Activated CD4-positive, alpha-beta T cell treated with anti-CD3 and anti-CD28 coated beads, Interleukin-2, amount 10 ng/mL, durations not matched to agents 7 days and 5 days (primary cell): ENCODE data around the gene CEP112. TPM values are rescaled to one million over a fixed set of nuclear protein-coding genes. Genes with fewer than 3 reads are reported as not detected.

Experiments used
- CTCF ChIA-PET: fragments of 350-600 bp; sonication (Branson Sonifier 250); formaldehyde crosslinking; loops from one replicate; lab custom pipeline; 2021; ENCODE audit warnings: antibody characterized with exemption; lab: Charles Lee
- POLR2A ChIA-PET: fragments of 350-600 bp; sonication (Branson Sonifier 250); formaldehyde crosslinking; loops from one replicate; lab custom pipeline; 2021; ENCODE audit warnings: antibody characterized with exemption; lab: Charles Lee
- DNase-seq: peaks from one replicate; pipeline ENCODE4 v3.0.0-alpha.2; 2020
- H3K27ac Mint-ChIP-seq: one replicate; pipeline ENCODE4 v1.8.0; 2021; ENCODE audit warnings: mild to moderate bottlenecking, moderate library complexity, mixed read lengths
- H3K27me3 Mint-ChIP-seq: one replicate; pipeline ENCODE4 v1.8.0; 2021; ENCODE audit warnings: mixed read lengths
- H3K36me3 Mint-ChIP-seq: one replicate; pipeline ENCODE4 v1.8.0; 2021; ENCODE audit warnings: low read depth, mixed read lengths
- H3K4me1 Mint-ChIP-seq: one replicate; pipeline ENCODE4 v1.8.0; 2021; ENCODE audit warnings: mixed read lengths
- H3K4me3 Mint-ChIP-seq: one replicate; pipeline ENCODE4 v1.8.0; 2021; ENCODE audit warnings: mild to moderate bottlenecking, moderate library complexity, mixed read lengths
- H3K9me3 Mint-ChIP-seq: one replicate; pipeline ENCODE4 v1.8.0; 2021; ENCODE audit warnings: mixed read lengths
- total RNA-seq, 2 experiments: library from RNA; stranded (reverse); gene quantifications; one replicate each; pipeline ENCODE4 v1.2.3, GENCODE V29; 2021

The CEP112 gene
- total RNA-seq, 2 experiments from 2014 or later, result 4.0 to 4.2 TPM

- ChIA-PET CTCF (no interaction called here), POLR2A (no interaction called here)
- no peak overlapping the region for H3K4me3 Mint-ChIP-seq
- no peaks in the 10 kb centered on the region for H3K4me1 Mint-ChIP-seq
- H3K9me3 Mint-ChIP-seq, result peaks cover 4% of the 10 kb centered on the region
- DNase-seq, result no peak
- H3K27me3 Mint-ChIP-seq, result peaks cover 2% of the 10 kb centered on the region
- no peaks in the 10 kb centered on the region for H3K36me3 Mint-ChIP-seq
- no peak overlapping the region for H3K27ac Mint-ChIP-seq
Measured at GRCh38 chr17:65978871-65979270, 213.1 kb downstream of the CEP112 start.

- CTCF ChIA-PET, result interaction anchor here (0.7 kb wide), 1 partner anchor 11 kb away, joined by 4 read pairs; no protein-coding TSS in a partner anchor
Measured at GRCh38 chr17:65977041-65977440, 214.9 kb downstream of the CEP112 start.

GRCh38 chr17:65975878-65976277 lies 216.1 kb downstream of the CEP112 start:
- no peak for DNase-seq
- ChIA-PET CTCF (no interaction called here), POLR2A (no interaction called here)
- no peak overlapping the region for H3K4me3 Mint-ChIP-seq
- H3K9me3 Mint-ChIP-seq, result peaks cover 6% of the 10 kb centered on the region
- H3K27ac Mint-ChIP-seq, result no peak overlapping the region
- H3K4me1 Mint-ChIP-seq, result no peaks in the 10 kb centered on the region
- H3K27me3 Mint-ChIP-seq, result peaks cover 2% of the 10 kb centered on the region
- no peaks in the 10 kb centered on the region for H3K36me3 Mint-ChIP-seq

More at GRCh38 chr17:65977041-65977440, 214.9 kb downstream of the CEP112 start:
- H3K9me3 Mint-ChIP-seq, result peaks cover 3% of the 10 kb centered on the region
- POLR2A ChIA-PET, result no interaction called here
- peaks cover 2% of the 10 kb centered on the region for H3K27me3 Mint-ChIP-seq
- no peak overlapping the region for H3K4me3 Mint-ChIP-seq
- no peak for DNase-seq
- H3K36me3 Mint-ChIP-seq, result no peaks in the 10 kb centered on the region
- no peak overlapping the region for H3K27ac Mint-ChIP-seq
- H3K4me1 Mint-ChIP-seq, result no peaks in the 10 kb centered on the region

GRCh38 chr17:65973237-65973636 lies 218.7 kb downstream of the CEP112 start:
- Mint-ChIP-seq H3K27me3 (peaks cover 2% of the 10 kb centered on the region), H3K4me3 (no peak overlapping the region), H3K27ac (no peak overlapping the region), H3K4me1 (no peaks in the 10 kb centered on the region), H3K9me3 (peaks cover 8% of the 10 kb centered on the region), H3K36me3 (no peaks in the 10 kb centered on the region)
- ChIA-PET CTCF (no interaction called here), POLR2A (no interaction called here)
- DNase-seq, result no peak

GRCh38 chr17:65967372-65967771 lies 224.6 kb downstream of the CEP112 start:
- peaks cover 11% of the 10 kb centered on the region for H3K9me3 Mint-ChIP-seq
- no peak overlapping the region for H3K27ac Mint-ChIP-seq
- CTCF ChIA-PET, result no interaction called here
- H3K4me1 Mint-ChIP-seq, result no peaks in the 10 kb centered on the region
- POLR2A ChIA-PET, result no interaction called here
- H3K36me3 Mint-ChIP-seq, result no peaks in the 10 kb centered on the region
- H3K4me3 Mint-ChIP-seq, result no peak overlapping the region
- H3K27me3 Mint-ChIP-seq, result no peaks in the 10 kb centered on the region
- no peak for DNase-seq

GRCh38 chr17:65966072-65966695 lies 225.7 kb downstream of the CEP112 start:
- POLR2A ChIA-PET, result no interaction called here

GRCh38 chr17:65963179-65963578 lies 228.8 kb downstream of the CEP112 start:
- Mint-ChIP-seq H3K9me3 (peaks cover 8% of the 10 kb centered on the region), H3K27ac (no peak overlapping the region), H3K27me3 (no peaks in the 10 kb centered on the region), H3K4me3 (no peak overlapping the region), H3K36me3 (no peaks in the 10 kb centered on the region), H3K4me1 (no peaks in the 10 kb centered on the region)
- no peak for DNase-seq
- ChIA-PET POLR2A (no interaction called here), CTCF (no interaction called here)

More at GRCh38 chr17:65966072-65966695, 225.7 kb downstream of the CEP112 start:
- CTCF ChIA-PET, result interaction anchor here (0.6 kb wide), 1 partner anchor 11 kb away, joined by 4 read pairs; no protein-coding TSS in a partner anchor
- no peak overlapping the region for H3K27ac Mint-ChIP-seq
- no peak for DNase-seq
- H3K27me3 Mint-ChIP-seq, result no peaks in the 10 kb centered on the region
- H3K36me3 Mint-ChIP-seq, result no peaks in the 10 kb centered on the region
- H3K4me1 Mint-ChIP-seq, result no peaks in the 10 kb centered on the region
- H3K9me3 Mint-ChIP-seq, result peaks cover 7% of the 10 kb centered on the region
- no peak overlapping the region for H3K4me3 Mint-ChIP-seq

GRCh38 chr17:65959630-65960029 lies 232.3 kb downstream of the CEP112 start:
- ChIA-PET CTCF (no interaction called here), POLR2A (no interaction called here)
- no peaks in the 10 kb centered on the region for H3K36me3 Mint-ChIP-seq
- no peak overlapping the region for H3K4me3 Mint-ChIP-seq
- H3K27me3 Mint-ChIP-seq, result no peaks in the 10 kb centered on the region
- peaks cover 8% of the 10 kb centered on the region for H3K9me3 Mint-ChIP-seq
- H3K27ac Mint-ChIP-seq, result no peak overlapping the region
- H3K4me1 Mint-ChIP-seq, result no peaks in the 10 kb centered on the region
- no peak for DNase-seq

- H3K9me3 Mint-ChIP-seq, result peaks cover 2% of the 10 kb centered on the region
- H3K4me3 Mint-ChIP-seq, result no peak overlapping the region
- ChIA-PET POLR2A (no interaction called here), CTCF (no interaction called here)
- DNase-seq, result no peak
- no peaks in the 10 kb centered on the region for H3K27me3 Mint-ChIP-seq
- H3K4me1 Mint-ChIP-seq, result no peaks in the 10 kb centered on the region
- H3K36me3 Mint-ChIP-seq, result no peaks in the 10 kb centered on the region
- no peak overlapping the region for H3K27ac Mint-ChIP-seq
Measured at GRCh38 chr17:65956814-65957213, 235.1 kb downstream of the CEP112 start.

GRCh38 chr17:65954148-65954449 lies 237.8 kb downstream of the CEP112 start:
- ChIA-PET POLR2A (no interaction called here), CTCF (interaction anchor here (0.6 kb wide), 1 partner anchor 550 kb away, joined by 4 read pairs; no protein-coding TSS in a partner anchor)
- no peak for DNase-seq
- H3K4me1 Mint-ChIP-seq, result no peaks in the 10 kb centered on the region
- no peaks in the 10 kb centered on the region for H3K36me3 Mint-ChIP-seq
- no peaks in the 10 kb centered on the region for H3K9me3 Mint-ChIP-seq
- no peak overlapping the region for H3K4me3 Mint-ChIP-seq
- no peak overlapping the region for H3K27ac Mint-ChIP-seq
- H3K27me3 Mint-ChIP-seq, result no peaks in the 10 kb centered on the region

- ChIA-PET POLR2A (no interaction called here), CTCF (interaction anchor here (0.6 kb wide), 1 partner anchor 550 kb away, joined by 4 read pairs; no protein-coding TSS in a partner anchor)
- no peaks in the 10 kb centered on the region for H3K27me3 Mint-ChIP-seq
- DNase-seq, result no peak
- H3K27ac Mint-ChIP-seq, result no peak overlapping the region
- H3K36me3 Mint-ChIP-seq, result no peaks in the 10 kb centered on the region
- H3K4me1 Mint-ChIP-seq, result no peaks in the 10 kb centered on the region
- H3K4me3 Mint-ChIP-seq, result no peak overlapping the region
- H3K9me3 Mint-ChIP-seq, result no peaks in the 10 kb centered on the region
Measured at GRCh38 chr17:65953316-65954147, 238.4 kb downstream of the CEP112 start.

- DNase-seq, result no peak
- no peaks in the 10 kb centered on the region for H3K4me1 Mint-ChIP-seq
- H3K27me3 Mint-ChIP-seq, result no peaks in the 10 kb centered on the region
- no peaks in the 10 kb centered on the region for H3K9me3 Mint-ChIP-seq
- POLR2A ChIA-PET, result no interaction called here
- CTCF ChIA-PET, result no interaction called here
- H3K36me3 Mint-ChIP-seq, result no peaks in the 10 kb centered on the region
- no peak overlapping the region for H3K4me3 Mint-ChIP-seq
- H3K27ac Mint-ChIP-seq, result no peak overlapping the region
Measured at GRCh38 chr17:65952586-65952985, 239.3 kb downstream of the CEP112 start.

GRCh38 chr17:65952015-65952414 lies 239.9 kb downstream of the CEP112 start:
- no peaks in the 10 kb centered on the region for H3K9me3 Mint-ChIP-seq
- no peaks in the 10 kb centered on the region for H3K27me3 Mint-ChIP-seq
- no peak overlapping the region for H3K27ac Mint-ChIP-seq
- no peak for DNase-seq
- no peaks in the 10 kb centered on the region for H3K4me1 Mint-ChIP-seq
- no peak overlapping the region for H3K4me3 Mint-ChIP-seq
- ChIA-PET CTCF (no interaction called here), POLR2A (no interaction called here)
- no peaks in the 10 kb centered on the region for H3K36me3 Mint-ChIP-seq
